Subcutaneous abdominal adipose tissue (tissue), 5 donors: Measurements from ENCODE around the gene MAST3.

Source experiments
- H3K27ac ChIP-seq: one replicate; pipeline ENCODE4 v1.7.0; 2013; ENCODE audit warnings: low read depth, mild to moderate bottlenecking, inconsistent platforms, low read length, moderate library complexity
- H3K27me3 ChIP-seq, 5 donors: one replicate each; pipeline ENCODE4 v1.7.0; 2013; ENCODE audit warnings: low read length in 5 of 5, inconsistent platforms in 1 of 5; ENCODE audit not compliant: control insufficient read depth in 5 of 5, insufficient read depth in 4 of 5
- H3K36me3 ChIP-seq, 5 donors: one replicate each; pipeline ENCODE4 v1.7.0; 2013; ENCODE audit warnings: low read length in 5 of 5; ENCODE audit not compliant: control insufficient read depth in 5 of 5, insufficient read depth in 5 of 5
- H3K4me1 ChIP-seq, 5 donors: one replicate each; pipeline ENCODE4 v1.7.0; 2013; ENCODE audit warnings: low read length in 5 of 5, mild to moderate bottlenecking in 3 of 5, moderate library complexity in 1 of 5; ENCODE audit not compliant: control insufficient read depth in 5 of 5, insufficient read depth in 5 of 5
- H3K4me3 ChIP-seq, 5 donors: one replicate each; pipeline ENCODE4 v1.7.0; 2013; ENCODE audit warnings: low read length in 5 of 5, low read depth in 1 of 5
- H3K9ac ChIP-seq, 5 donors: one replicate each; pipeline ENCODE4 v1.7.0; 2013; ENCODE audit warnings: low read length in 5 of 5, mild to moderate bottlenecking in 4 of 5, moderate library complexity in 3 of 5
- H3K9me3 ChIP-seq, 5 donors: one replicate each; pipeline ENCODE4 v1.7.0; 2013; ENCODE audit warnings: low read length in 5 of 5; ENCODE audit not compliant: control insufficient read depth in 5 of 5
- donor health status: healthy.
- donor health status: healthy.
- donor health status: healthy.
- donor health status: healthy.
- donor health status: healthy.

The MAST3 gene

GRCh38 chr19:18191640-18192062, 94.1 kb downstream of the MAST3 start:
- peaks cover 0 to 10% (median 8%) of the 10 kb centered on the region in 5 donors for H3K36me3 ChIP-seq
- H3K4me1 ChIP-seq: peaks cover 9 to 29% (median 26%) of the 10 kb centered on the region in 5 donors
- peak overlapping the region in 4 of 5 donors; percentile 63 to 78 (median 69) for H3K4me3 ChIP-seq
- H3K27ac ChIP-seq: peak overlapping the region; percentile 96
- H3K27me3 ChIP-seq: no peaks in the 10 kb centered on the region
- no peaks in the 10 kb centered on the region for H3K9me3 ChIP-seq
- peak overlapping the region; percentile 38 to 86 (median 70) for H3K9ac ChIP-seq

DNA sequence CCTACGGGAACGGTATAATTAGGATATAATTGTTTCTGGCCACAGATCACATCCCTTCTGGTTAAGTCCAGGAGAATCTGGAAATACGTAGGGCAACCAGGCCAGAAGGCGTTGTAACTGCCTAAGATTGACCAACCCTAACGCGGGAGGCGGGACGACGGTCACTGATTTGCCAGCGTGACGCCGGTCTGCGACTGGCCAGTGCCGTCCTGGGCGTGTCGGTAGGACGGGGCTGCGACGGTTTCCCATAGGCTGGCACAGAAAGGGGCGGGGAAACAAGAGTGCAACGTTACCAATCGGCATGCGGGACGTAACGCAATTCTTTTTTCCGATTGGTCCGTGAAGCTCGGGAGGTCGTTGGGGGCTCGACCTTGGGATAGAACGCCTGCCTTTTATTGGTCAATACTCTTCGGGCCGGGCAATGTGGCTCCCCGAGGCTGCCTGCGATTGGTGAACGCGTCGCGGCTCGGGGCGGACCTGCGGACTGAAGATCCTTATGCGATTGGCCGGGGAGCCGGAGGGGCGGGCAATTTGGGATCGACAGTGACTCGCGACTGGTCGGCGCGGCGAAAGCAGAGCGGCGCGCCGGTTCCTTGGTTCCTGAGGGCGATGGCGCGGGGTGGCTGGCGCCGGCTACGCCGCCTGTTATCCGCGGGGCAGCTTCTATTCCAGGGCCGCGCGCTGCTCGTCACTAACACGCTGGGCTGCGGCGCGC, 95.3 kb downstream of the MAST3 start, which contains the start of gene MPV17L2:
TSS of gene MPV17L2 (plus strand) at position 546 of the 715 bp plus-strand sequence. CDS start at position 610, 64 bp downstream.
- H3K9me3 ChIP-seq: no peaks in the 10 kb centered on the region
- peak within 1 kb of the TSS; percentile 96 for H3K27ac ChIP-seq
- H3K36me3 ChIP-seq: peaks cover 0 to 15% (median 12%) of the 10 kb centered on the region in 5 donors
- H3K27me3 ChIP-seq: no peaks in the 10 kb centered on the region
- peaks cover 9 to 29% (median 26%) of the 10 kb centered on the region in 5 donors for H3K4me1 ChIP-seq
- H3K4me3 ChIP-seq: peak within 1 kb of the TSS; percentile 74 to 86 (median 81)
- peak within 1 kb of the TSS; percentile 68 to 89 (median 73) for H3K9ac ChIP-seq

DNA sequence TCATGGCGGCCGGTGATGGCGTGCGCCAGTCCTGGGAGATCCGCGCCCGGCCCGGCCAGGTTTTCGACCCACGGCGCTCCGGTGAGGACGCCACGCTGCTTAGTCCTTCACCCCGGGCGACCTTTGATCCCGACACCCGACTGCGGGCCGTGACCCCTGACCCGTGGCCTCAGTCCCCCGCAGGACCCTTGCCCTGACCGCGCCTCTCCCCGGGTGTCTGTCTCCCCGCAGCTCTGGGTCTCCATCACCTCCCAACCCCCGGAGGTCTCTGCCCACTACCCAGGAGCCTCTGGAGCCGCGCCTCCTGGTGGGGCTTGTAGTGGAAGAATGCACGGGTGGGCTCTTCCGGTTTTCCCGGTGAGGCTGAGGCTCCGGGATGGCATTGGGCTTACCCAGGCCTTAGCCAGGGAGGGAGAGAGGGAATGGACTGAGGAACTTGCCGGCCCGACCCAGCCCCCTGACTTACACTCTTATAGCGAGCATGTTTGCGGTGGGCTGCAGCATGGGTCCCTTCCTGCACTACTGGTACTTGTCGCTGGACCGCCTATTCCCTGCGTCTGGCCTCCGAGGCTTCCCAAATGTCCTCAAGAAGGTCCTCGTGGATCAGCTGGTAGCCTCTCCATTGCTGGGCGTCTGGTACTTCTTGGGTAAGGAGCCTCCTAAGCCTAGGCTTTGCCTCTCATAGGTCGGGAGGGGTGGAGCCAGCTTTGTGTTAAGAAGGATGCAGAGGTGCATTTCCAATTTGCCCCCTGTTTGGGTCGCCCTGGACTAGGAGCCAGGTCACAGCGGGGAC, 96.0 kb downstream of the MAST3 start:
- peak overlapping the region; percentile 74 to 86 (median 81) for H3K4me3 ChIP-seq
- peak overlapping the region; percentile 69 for H3K27ac ChIP-seq
- H3K9me3 ChIP-seq: no peaks in the 10 kb centered on the region
- peaks cover 0 to 23% (median 19%) of the 10 kb centered on the region in 5 donors for H3K36me3 ChIP-seq
- peak overlapping the region in 4 of 5 donors; percentile 65 to 89 (median 71) for H3K9ac ChIP-seq
- no peaks in the 10 kb centered on the region for H3K27me3 ChIP-seq
- peaks cover 9 to 29% (median 26%) of the 10 kb centered on the region in 5 donors for H3K4me1 ChIP-seq

GRCh38 chr19:18194181-18194530, 96.6 kb downstream of the MAST3 start:
- peak overlapping the region in 2 of 5 donors; percentile 68 to 89 for H3K9ac ChIP-seq
- H3K4me3 ChIP-seq: peak overlapping the region; percentile 74 to 86 (median 81)
- no peaks in the 10 kb centered on the region for H3K9me3 ChIP-seq
- H3K4me1 ChIP-seq: peaks cover 9 to 29% (median 26%) of the 10 kb centered on the region in 5 donors
- H3K27me3 ChIP-seq: no peaks in the 10 kb centered on the region
- no peak overlapping the region for H3K27ac ChIP-seq
- peaks cover 0 to 27% (median 21%) of the 10 kb centered on the region in 5 donors for H3K36me3 ChIP-seq

DNA sequence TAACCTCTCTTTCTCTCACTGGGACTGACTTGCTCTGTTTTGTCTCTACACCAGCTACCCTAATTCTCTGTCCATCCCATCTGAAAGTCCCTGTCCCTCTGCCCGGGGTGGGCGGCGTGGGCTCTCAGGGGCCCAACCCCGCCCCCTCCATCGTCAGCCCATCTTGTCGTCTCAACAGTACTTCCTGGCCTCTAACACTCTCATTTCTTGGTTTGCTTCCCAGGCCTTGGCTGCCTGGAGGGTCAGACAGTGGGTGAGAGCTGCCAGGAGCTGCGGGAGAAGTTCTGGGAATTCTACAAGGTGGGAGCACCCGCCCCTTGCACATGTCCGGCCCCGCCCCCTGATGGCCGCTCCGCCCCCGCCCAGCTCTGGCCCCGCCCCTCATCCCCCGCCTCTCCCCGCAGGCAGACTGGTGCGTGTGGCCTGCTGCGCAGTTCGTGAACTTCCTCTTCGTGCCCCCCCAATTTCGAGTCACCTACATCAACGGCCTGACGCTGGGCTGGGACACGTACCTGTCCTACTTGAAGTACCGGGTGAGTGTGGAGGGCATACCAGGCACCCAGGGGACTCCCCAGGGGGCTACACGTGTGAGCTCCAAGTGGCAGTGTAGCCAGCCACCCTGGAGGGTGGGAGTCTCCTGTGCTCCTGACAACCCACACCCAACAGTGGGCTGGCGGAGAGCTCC, 97.1 kb downstream of the MAST3 start:
- peak overlapping the region in 2 of 5 donors; percentile 81 to 86 for H3K4me3 ChIP-seq
- H3K27ac ChIP-seq: no peak overlapping the region
- no peaks in the 10 kb centered on the region for H3K27me3 ChIP-seq

GRCh38 chr19:18196511-18196845, 98.9 kb downstream of the MAST3 start:
- Histone ChIP-seq H3K4me3 (no peak overlapping the region), H3K36me3 (peaks cover 0 to 35% (median 25%) of the 10 kb centered on the region in 5 donors), H3K4me1 (peaks cover 9 to 29% (median 25%) of the 10 kb centered on the region in 5 donors), H3K9ac (no peak overlapping the region), H3K9me3 (no peaks in the 10 kb centered on the region), H3K27me3 (no peaks in the 10 kb centered on the region), H3K27ac (no peak overlapping the region)

More for the DNA sequence above, 97.1 kb downstream of the MAST3 start:
- Histone ChIP-seq H3K4me1 (peaks cover 9 to 29% (median 26%) of the 10 kb centered on the region in 5 donors), H3K36me3 (peaks cover 0 to 28% (median 21%) of the 10 kb centered on the region in 5 donors), H3K9me3 (no peaks in the 10 kb centered on the region), H3K9ac (peak overlapping the region in 1 of 5 donors; percentile 21)

DNA sequence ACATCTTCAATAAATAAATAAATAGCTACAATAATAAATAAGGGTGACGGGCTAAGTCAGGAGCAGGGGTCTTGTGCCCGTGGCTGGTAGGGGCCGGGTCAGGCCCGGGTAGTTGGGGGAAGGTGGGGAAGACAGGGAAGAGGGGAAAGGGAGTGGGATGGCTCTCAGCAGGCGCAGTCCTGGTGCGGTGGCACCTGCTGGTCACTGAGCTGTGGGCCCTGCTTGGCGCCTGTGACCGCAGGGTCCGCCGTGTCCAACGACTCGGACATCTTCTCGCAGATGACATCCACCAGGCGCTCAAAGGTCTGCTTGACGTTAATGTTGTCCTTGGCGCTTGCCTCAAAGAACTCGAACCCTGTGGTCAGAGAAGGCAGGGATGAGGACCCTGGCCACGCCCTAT, 99.7 kb downstream of the MAST3 start:
- Histone ChIP-seq H3K4me1 (peaks cover 9 to 22% (median 17%) of the 10 kb centered on the region in 5 donors), H3K36me3 (peaks cover 0 to 35% (median 25%) of the 10 kb centered on the region in 5 donors), H3K27ac (no peak overlapping the region), H3K9ac (no peak overlapping the region), H3K27me3 (no peaks in the 10 kb centered on the region), H3K9me3 (no peaks in the 10 kb centered on the region), H3K4me3 (no peak overlapping the region)

- H3K27ac ChIP-seq: no peak overlapping the region
- H3K4me1 ChIP-seq: peaks cover 5 to 23% (median 21%) of the 10 kb centered on the region in 5 donors
- H3K9me3 ChIP-seq: no peaks in the 10 kb centered on the region
- no peak overlapping the region for H3K9ac ChIP-seq
- H3K27me3 ChIP-seq: no peaks in the 10 kb centered on the region
- H3K36me3 ChIP-seq: peaks cover 0 to 35% (median 25%) of the 10 kb centered on the region in 5 donors
- H3K4me3 ChIP-seq: no peak overlapping the region
Measured at GRCh38 chr19:18197941-18198340, 100.4 kb downstream of the MAST3 start.

GRCh38 chr19:18198374-18198773, 100.8 kb downstream of the MAST3 start:
- no peak overlapping the region for H3K27ac ChIP-seq
- H3K36me3 ChIP-seq: peaks cover 0 to 35% (median 25%) of the 10 kb centered on the region in 5 donors
- peaks cover 8 to 25% (median 23%) of the 10 kb centered on the region in 5 donors for H3K4me1 ChIP-seq
- H3K27me3 ChIP-seq: no peaks in the 10 kb centered on the region
- H3K9ac ChIP-seq: no peak overlapping the region
- no peaks in the 10 kb centered on the region for H3K9me3 ChIP-seq
- H3K4me3 ChIP-seq: no peak overlapping the region
